Stimulated activated CD4-positive, alpha-beta T cell treated with anti-CD3 and anti-CD28 coated beads, Interleukin-1b, Interleukin-23, amount 100 ng/mL, for 48 hours (primary cell): ENCODE results near the gene CARD9.
"Not testable (repeated sequence)": the region's sequence is repeated elsewhere in the genome, so short reads cannot be mapped to it uniquely, and the experiment has no call there.

Source experiments
- DNase-seq: peaks from one replicate; pipeline ENCODE4 v3.0.0-alpha.2; 2020

Gene CARD9

DNA sequence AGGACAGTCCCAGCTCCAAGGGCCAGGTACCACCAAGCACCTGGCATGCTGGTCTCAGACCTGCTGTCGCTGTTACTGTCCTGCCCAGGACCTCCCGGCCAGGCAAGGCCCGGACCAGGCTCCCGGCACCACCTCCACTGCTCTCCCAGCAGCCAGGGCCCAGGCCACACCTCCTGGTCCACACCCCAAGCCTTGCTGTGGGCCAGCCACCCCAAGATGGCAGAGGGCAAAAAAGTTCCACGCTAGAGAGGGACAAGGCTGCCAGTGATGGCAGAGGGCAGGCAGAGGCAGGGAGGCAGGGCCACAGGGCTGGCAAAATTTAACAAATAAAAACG, 11.1 kb downstream of the CARD9 start:
- DNase-seq: no peak

DNA sequence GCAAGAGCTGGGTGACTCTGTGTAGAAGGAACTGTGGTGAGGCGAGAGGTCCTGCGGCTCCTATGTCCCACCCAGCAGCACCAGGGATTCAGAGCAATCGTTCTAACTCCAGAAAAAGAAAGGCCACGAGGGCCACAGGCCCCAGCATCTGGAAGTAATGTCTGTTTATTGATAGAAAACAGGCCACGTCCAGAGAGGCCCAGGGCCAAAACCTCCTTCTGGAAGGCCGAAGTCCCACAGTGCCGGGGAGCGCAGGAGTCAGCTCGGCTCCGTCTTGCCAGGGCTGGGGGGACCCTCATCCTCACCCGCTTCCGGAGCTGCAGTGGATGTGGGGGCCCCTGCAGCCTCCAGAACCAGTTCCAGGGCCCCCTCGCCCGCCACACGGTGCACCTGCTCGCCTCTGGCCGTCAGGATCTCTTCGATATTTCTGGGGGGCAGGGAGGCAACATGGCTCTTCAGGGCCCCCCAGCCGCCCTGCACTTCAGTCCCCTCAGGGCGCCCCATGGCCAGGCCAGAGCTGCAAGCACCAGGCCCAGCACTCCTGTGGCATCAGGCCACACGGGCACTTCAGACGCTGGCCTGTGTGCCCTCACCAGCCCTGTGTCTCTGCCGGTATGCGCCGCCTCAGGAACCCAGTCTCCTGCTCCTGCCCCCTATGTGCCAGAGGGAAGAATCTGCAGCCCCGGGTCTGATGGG, 11.6 kb downstream of the CARD9 start:
- no peak for DNase-seq

GRCh38 chr9:136361047-136361753, 12.3 kb downstream of the CARD9 start:
- no peak for DNase-seq

DNA sequence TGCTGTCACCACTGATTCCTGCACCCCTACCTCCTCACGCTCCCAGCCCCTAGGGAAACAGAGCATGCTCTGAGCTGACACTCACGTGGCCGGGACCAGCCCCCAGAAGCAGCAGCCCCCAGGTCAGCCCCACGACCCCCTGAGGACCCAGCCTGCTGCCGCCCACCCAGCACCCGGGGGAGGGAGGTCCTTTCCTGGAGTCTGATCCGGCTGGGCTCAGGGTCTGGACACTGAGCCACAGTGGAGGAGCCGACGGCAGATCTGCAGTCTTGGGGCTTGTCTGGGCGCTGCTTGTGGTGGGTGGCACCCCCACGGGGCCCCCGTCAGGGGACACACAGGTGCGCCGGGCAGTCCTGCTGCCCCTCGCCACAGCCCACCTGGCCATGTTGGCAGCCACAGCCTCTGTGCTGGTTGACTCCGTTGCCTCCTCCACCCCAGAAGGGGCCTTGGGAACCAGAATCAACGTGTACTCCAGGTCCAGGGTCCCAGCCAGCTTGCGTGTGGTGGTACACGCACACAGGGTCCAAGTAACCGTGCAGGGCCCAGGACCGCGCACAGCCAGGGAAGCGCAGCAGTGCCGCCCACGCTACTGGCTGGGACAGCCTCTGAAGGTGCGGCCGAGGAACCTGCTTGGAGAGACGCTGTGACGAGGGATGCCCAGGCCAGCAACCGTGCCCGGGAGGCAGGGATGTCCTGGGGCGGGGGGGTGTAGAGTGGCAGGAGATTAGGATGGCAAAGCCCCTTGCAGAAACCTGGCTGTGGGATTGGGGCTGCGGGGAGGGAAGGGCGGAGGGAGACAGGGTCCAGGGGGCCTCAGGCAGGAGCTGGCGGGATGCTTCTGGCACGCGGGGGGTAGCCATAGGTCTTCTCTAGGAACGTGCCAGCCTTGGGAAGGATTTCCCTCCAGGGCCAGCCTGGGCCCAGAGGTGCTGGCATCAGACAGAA, 13.4 kb downstream of the CARD9 start:
- no peak for DNase-seq

DNA sequence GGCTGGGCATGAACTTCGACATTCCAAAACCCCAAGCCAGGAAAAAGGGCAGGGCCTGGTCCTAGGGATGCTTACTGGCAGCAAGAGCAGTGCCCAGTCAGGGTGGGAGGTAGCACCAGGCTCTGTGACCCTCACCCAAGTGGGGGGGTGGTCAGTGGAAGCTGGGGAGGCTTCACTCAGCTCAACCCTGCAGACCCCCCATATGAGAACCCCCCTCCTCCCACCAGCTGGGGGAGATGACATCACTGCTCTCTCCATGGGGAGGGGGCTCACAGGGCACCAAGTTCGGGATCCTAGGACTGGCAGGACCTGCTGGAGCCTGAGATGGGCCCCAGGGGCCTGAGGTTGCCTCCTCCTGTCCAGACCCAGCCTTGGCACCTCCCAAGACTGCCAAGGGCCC, 14.6 kb downstream of the CARD9 start:
- DNase-seq: no peak

DNA sequence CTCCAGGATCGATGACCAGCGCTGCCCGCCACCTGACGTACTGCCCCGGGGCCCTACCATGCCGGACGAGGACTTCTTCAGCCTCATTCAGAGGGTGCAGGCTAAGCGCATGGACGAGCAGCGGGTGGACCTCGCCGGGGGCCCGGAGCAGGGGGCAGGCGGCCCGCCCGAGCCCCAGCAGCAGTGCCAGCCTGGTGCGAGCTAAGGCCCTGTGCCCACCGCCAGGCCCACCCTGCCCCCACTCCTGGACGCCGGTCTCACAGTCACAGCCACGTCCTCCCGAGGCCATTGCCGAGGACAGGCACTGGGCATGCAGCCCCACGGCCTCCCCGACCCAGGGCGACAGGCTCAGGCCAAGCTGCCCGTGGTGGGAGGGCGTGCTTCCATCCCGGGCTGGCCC, 15.5 kb downstream of the CARD9 start:
- no peak for DNase-seq

GRCh38 chr9:136357202-136357725, 16.2 kb downstream of the CARD9 start:
- DNase-seq: no peak

- DNase-seq: no peak
Measured at GRCh38 chr9:136355616-136356557, 17.6 kb downstream of the CARD9 start.

GRCh38 chr9:136354592-136355085, 18.8 kb downstream of the CARD9 start:
- no peak for DNase-seq

DNA sequence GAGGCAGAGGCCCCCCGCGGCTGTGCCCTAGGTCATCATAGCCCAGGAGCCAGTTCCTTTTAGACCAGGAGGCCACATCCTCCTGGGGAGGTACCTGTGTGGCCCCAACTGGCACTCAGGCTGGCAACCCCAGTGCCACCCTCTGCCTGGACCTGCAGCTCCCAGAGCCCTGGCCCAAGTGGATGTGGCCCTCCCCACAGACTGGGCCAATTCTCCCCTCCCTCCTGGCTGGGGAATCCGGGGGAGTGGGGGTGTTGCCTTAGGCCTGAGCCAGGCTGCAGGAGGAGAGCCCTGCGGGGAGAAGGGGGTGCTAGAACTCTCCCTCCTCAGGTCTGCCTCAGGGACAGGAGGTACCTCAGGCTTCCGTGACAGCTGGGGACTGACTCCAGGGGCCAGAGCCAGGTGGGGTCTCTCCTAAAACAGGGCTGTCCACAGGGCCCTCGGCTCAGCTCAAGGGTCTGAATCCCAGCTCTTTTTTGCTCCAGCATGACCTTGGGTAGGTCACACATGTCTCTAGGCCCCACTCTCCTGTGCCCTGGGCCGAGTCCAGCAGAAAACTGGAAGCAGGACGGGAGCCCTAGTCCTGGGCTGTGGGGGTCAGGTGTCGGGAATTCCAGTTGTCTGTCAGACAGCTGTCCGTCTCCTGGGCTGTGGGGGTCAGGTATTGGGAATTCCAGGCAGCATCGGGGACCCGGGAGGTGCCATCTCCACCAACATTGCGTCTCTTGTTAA, 19.5 kb downstream of the CARD9 start:
- DNase-seq: no peak

DNA sequence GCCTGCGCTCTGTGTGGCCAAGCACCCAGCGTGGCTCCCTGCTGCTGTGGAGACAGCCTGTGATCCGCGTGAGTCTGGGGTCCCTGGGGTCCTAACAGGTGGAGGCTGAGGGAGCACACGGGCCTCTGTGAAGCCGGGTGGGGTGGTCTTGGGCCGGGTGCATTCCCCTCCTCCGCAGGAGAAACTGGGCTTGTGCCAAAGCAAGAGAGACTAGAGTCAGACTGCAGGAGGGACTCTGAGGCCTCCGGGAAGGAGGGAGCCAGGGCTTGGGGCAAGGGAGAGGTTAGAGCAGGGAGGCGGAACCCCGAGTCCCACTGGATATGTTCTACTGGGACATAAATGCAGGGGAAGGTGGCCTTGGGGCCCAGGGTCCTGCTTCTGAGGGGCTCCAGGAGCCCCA, 20.4 kb downstream of the CARD9 start:
- DNase-seq: no peak

DNA sequence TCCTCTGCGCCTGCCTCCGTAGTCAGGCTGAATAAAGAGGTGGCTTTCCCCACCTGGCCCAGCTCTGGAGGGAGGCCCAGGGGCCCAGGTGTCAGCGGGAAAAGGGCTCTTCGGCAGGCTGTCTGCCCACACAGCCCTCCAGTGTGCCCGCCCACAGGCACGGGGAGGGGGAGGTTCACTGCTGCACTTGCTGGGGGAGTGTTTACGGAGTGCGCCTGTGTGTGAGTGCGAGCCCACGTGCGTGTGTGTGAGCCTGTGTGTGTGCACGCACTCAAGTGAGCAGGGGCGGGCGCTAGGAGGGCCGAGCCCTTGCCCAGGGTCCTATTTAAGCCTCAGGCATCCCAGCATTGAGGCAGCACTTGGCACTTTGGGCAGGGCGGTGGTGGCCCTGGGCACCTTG, 20.8 kb downstream of the CARD9 start:
- DNase-seq: no peak

DNA sequence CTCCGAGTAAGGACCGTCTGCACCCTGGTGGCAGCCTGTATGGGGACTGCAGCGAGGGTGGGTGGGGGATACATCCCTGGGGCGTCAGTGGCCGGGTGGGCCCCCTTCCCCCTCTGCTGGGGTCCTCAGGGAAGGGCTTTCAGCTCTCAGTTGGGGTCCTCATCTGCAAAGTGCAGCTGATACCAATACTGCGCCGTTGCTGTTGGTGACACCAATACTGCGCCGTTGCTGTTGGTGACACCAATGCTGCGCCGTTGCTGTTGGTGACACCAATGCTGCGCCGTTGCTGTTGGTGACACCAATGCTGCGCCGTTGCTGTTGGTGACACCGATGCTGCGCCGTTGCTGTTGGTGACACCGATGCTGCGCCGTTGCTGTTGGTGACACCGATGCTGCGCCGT, 21.6 kb downstream of the CARD9 start:
- not testable (repeated sequence) for DNase-seq

GRCh38 chr9:136351252-136351800, 22.1 kb downstream of the CARD9 start:
- no peak for DNase-seq

- no peak for DNase-seq
Measured at GRCh38 chr9:136349546-136349945, 23.9 kb downstream of the CARD9 start.

- DNase-seq: no peak
Measured at GRCh38 chr9:136348691-136349090, 24.8 kb downstream of the CARD9 start.

GRCh38 chr9:136347472-136348256, 25.8 kb downstream of the CARD9 start:
- DNase-seq: no peak

DNA sequence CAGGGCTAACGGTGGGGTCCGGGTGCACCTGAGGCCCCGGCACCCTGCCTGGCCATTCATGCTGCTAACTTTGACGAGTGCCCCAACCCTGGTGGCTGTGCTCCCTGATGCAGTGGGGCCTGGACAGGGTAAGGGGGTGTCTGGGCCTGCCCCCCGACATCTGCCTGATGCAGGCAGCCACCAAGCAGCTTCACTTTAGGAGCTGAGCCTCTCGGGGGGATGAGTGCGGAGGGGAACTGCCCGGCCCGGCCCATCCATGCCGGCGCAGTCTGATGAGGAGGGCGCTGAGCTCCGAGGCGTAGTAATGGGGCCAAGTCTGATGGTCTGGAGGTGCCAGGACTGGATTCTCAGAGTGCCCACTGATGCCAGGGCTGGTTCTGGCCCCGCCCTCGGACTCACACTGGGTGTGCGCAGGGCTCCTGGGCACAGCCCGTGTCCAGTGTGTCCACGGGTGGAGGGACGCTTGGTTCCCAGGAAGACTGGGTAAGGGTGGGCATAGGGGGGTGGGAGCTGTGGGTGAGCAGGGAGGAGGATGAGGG, 26.5 kb downstream of the CARD9 start:
- DNase-seq: no peak

- no peak for DNase-seq
Measured at GRCh38 chr9:136346157-136346481, 27.4 kb downstream of the CARD9 start.
